Measurements from ENCODE around the gene PLCB3. TPM values are rescaled to one million over a fixed set of nuclear protein-coding genes. Genes with fewer than 3 reads are reported as not detected.
A peak's percentile ranks its signal among the peaks of the same experiment; 100 is the strongest.

The PLCB3 gene
- total and polyA plus RNA-seq, 10 of the 15 experiments (the other 5 are each of a cell fraction or from before 2014, with no cell fraction given), result 0.03 to 10.3 (median 3.3) TPM

GRCh38 chr11:64240435-64241240 is 10.7 kb upstream of the PLCB3 start, which contains the start of gene FKBP2 (continued):
- TF ChIP-seq ZNF687 (IDR thresholded peaks at IDR 0.05), result peak; percentile 90
- TF ChIP-seq STAT1 (conservative IDR thresholded peaks at IDR 0.05), result 0 out of 2 replicates have a peak, but pooled peaks have one; percentile 43
- TF ChIP-seq NKRF (conservative IDR thresholded peaks at IDR 0.05), result peak; percentile 60
- TF ChIP-seq ZBTB40 (IDR thresholded peaks at IDR 0.05; ENCODE audit: borderline replicate concordance), result peak; percentile 92
- peak; percentile 39; the same call in 1 of the 2 replicates for TF ChIP-seq DPF2 (IDR thresholded peaks at IDR 0.05)
- TF ChIP-seq IRF4 (IDR thresholded peaks at IDR 0.05; ENCODE audit: low read depth, low read length), result 0 out of 2 replicates have a peak, but pooled peaks have one; percentile 32
- TF ChIP-seq MLLT1 (IDR thresholded peaks at IDR 0.05), result 0 out of 2 replicates have a peak, but pooled peaks have one; percentile 76
- TF ChIP-seq JUNB (IDR thresholded peaks at IDR 0.05), result peak; percentile 6; the same call in 1 of the 2 replicates
- TF ChIP-seq POU2F2 (IDR thresholded peaks at IDR 0.05; ENCODE audit: borderline replicate concordance, low read depth, low read length), result peak; percentile 69; the same call in 1 of the 3 replicates
- peak; percentile 55; the same call in 1 of the 2 replicates for TF ChIP-seq PAX5 (IDR thresholded peaks at IDR 0.05; ENCODE audit: borderline replicate concordance, low read depth, low read length)
- TF ChIP-seq ZBTB4 (CRISPR knock-in tag; IDR thresholded peaks at IDR 0.05), result no peak
